ENCODE data around the gene CD200R1L. TPM values are rescaled to one million over a fixed set of nuclear protein-coding genes. Genes with fewer than 3 reads are reported as not detected.

Gene CD200R1L
- total and polyA plus RNA-seq, 2 experiments from 2014 or later: not detected

DNA sequence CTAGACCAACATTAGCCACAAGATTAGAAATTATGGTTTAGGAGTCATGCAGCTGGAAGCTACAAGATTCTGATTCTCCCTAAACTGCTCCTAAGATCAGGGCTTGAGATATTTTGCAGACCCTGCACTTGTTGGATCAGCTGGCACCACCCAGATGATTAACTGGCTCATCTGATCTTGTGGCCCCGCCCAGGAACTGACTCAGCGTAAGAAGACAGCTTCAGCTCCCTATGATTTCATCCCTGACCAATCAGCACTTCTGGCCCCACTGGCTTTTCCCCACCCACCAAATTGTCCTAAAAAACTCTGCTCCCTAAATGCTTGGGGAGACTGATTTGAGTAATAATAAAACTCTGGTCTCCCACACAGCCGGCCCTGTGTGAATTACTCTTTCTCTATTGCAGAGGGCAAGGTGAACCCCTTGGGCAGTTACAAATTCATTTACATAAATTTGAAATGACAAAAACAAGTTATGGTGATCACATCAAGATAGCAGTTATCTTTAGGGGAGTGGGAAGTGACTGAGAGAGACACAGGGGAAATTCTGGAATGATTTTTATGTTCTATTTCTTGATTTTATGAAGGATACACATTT, 76.5 kb downstream of the CD200R1L start:
- no peaks in the 10 kb centered on the region for H3K4me1 ChIP-seq (ENCODE audit: insufficient read depth)
- no peaks in the 10 kb centered on the region for H3K9me2 ChIP-seq (replicated peaks; ENCODE audit: insufficient read depth)
- no peak overlapping the region for H3K4me2 ChIP-seq
- no peak overlapping the region for H3K27ac ChIP-seq
- no peaks in the 10 kb centered on the region for H3K27me3 ChIP-seq
- 92% methylated on average over 3 of the region's 3 CpGs for WGBS (ENCODE audit: low lambda C conversion rate, missing lambda C conversion rate)
- peak; percentile 17 for DNase-seq (ENCODE audit: low spot score)
- H4K20me1 ChIP-seq (ENCODE audit: insufficient read depth, poor library complexity, severe bottlenecking): no peaks in the 10 kb centered on the region
- no peaks in the 10 kb centered on the region for H3K36me3 ChIP-seq (replicated peaks; ENCODE audit: insufficient read depth, low read depth)
- TF ChIP-seq EZH2phosphoT487 (IDR thresholded peaks at IDR 0.05; ENCODE audit: low read depth, severe bottlenecking, unreplicated experiment): no peak
- no peak for TF ChIP-seq EZH2 (IDR thresholded peaks at IDR 0.05; ENCODE audit: borderline replicate concordance)
- TF ChIP-seq, protein P1, sequence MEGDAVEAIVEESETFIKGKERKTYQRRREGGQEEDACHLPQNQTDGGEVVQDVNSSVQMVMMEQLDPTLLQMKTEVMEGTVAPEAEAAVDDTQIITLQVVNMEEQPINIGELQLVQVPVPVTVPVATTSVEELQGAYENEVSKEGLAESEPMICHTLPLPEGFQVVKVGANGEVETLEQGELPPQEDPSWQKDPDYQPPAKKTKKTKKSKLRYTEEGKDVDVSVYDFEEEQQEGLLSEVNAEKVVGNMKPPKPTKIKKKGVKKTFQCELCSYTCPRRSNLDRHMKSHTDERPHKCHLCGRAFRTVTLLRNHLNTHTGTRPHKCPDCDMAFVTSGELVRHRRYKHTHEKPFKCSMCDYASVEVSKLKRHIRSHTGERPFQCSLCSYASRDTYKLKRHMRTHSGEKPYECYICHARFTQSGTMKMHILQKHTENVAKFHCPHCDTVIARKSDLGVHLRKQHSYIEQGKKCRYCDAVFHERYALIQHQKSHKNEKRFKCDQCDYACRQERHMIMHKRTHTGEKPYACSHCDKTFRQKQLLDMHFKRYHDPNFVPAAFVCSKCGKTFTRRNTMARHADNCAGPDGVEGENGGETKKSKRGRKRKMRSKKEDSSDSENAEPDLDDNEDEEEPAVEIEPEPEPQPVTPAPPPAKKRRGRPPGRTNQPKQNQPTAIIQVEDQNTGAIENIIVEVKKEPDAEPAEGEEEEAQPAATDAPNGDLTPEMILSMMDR (IDR thresholded peaks at IDR 0.05; ENCODE audit: poor library complexity): no peak
- no peaks in the 10 kb centered on the region for H3K79me2 ChIP-seq
- no peak overlapping the region for H3K4me3 ChIP-seq
- no peak overlapping the region for H2AFZ ChIP-seq
- H3K9me3 ChIP-seq (ENCODE audit: low read depth): no peaks in the 10 kb centered on the region

DNA sequence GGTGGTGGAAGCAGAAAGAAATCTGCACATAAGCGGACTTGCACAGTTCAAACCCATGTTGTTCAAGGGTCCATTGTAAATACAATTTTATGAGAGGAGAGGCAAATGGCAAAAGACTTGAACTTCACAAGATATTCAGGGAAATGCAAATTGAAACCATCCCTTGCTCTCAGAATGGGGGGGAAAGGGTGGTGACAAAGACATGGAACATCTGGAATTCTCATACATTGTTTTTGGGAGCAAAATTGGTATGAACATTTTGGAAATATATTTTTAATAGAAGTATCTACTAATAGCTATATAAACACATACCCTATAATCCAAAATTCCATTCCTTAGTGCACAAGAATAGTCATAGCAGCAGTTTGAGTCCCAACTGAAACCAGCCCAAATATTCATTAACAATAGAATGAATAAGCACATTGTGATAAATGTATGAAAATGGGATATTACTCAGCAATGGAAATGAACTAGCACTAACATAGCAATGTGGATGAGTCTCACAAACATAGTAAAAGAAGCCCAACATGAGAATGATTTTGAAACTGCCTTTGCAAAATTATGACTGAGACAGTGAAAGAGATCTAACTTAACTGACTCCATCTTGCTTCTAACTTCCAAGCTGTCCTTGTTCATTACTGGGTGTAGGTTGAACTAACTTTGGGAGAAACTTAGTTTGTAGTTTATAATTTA, 77.2 kb downstream of the CD200R1L start:
- H3K9me2 ChIP-seq (replicated peaks; ENCODE audit: insufficient read depth): no peaks in the 10 kb centered on the region
- no peaks in the 10 kb centered on the region for H3K36me3 ChIP-seq (replicated peaks; ENCODE audit: insufficient read depth, low read depth)
- no peak overlapping the region for H3K4me3 ChIP-seq
- no peaks in the 10 kb centered on the region for H3K9me3 ChIP-seq (ENCODE audit: low read depth)
- no peak overlapping the region for H2AFZ ChIP-seq
- no peak overlapping the region for H3K27ac ChIP-seq
- DNase-seq (ENCODE audit: low spot score): no peak
- no peaks in the 10 kb centered on the region for H3K4me1 ChIP-seq (ENCODE audit: insufficient read depth)
- no peaks in the 10 kb centered on the region for H3K27me3 ChIP-seq
- WGBS (ENCODE audit: low lambda C conversion rate, missing lambda C conversion rate): 59% methylated on average over 1 of the region's 1 CpG
- no peaks in the 10 kb centered on the region for H4K20me1 ChIP-seq (ENCODE audit: insufficient read depth, poor library complexity, severe bottlenecking)
- no peaks in the 10 kb centered on the region for H3K79me2 ChIP-seq
- no peak overlapping the region for H3K4me2 ChIP-seq
- TF ChIP-seq, protein P1 (IDR thresholded peaks at IDR 0.05; ENCODE audit: poor library complexity): no peak
- no peak for TF ChIP-seq EZH2 (IDR thresholded peaks at IDR 0.05; ENCODE audit: borderline replicate concordance)

DNA sequence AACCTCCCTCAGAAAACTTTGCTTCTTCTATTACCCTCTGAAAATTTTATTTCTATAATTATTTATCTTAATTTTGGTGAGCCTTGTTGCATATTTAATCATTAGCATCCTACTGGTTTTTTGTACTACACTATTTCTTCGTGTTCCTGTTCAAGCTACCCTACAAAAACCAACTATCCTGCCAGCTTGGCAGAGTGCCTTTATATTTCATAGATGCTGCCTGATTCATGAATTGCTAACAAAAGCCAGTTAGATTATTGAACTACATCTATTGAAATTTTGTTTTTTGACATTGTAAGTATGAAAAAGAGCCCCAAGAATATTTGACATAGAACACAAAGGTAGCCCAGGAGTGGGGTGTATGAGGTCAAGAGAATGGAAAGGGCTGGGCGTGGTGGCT, 78.9 kb downstream of the CD200R1L start:
- Histone ChIP-seq H3K4me2 (no peak overlapping the region), H3K9me3 (ENCODE audit: low read depth) (no peaks in the 10 kb centered on the region), H3K36me3 (replicated peaks; ENCODE audit: insufficient read depth, low read depth) (no peaks in the 10 kb centered on the region), H3K27ac (no peak overlapping the region), H3K79me2 (no peaks in the 10 kb centered on the region), H3K4me3 (no peak overlapping the region), H3K27me3 (no peaks in the 10 kb centered on the region), H2AFZ (no peak overlapping the region), H4K20me1 (ENCODE audit: insufficient read depth, poor library complexity, severe bottlenecking) (no peaks in the 10 kb centered on the region), H3K9me2 (replicated peaks; ENCODE audit: insufficient read depth) (no peaks in the 10 kb centered on the region), H3K4me1 (ENCODE audit: insufficient read depth) (no peaks in the 10 kb centered on the region)
- DNase-seq (ENCODE audit: low spot score): no peak
- WGBS (ENCODE audit: low lambda C conversion rate, missing lambda C conversion rate): 98% methylated on average over 2 of the region's 2 CpGs
- TF ChIP-seq, protein P1 (IDR thresholded peaks at IDR 0.05; ENCODE audit: poor library complexity): no peak
- TF ChIP-seq EZH2 (IDR thresholded peaks at IDR 0.05; ENCODE audit: borderline replicate concordance) (no peak), EZH2phosphoT487 (IDR thresholded peaks at IDR 0.05; ENCODE audit: low read depth, severe bottlenecking, unreplicated experiment) (no peak)
